H1 (cell line): ENCODE results near the gene CKS1B. TPM values are rescaled to one million over a fixed set of nuclear protein-coding genes. Genes with fewer than 3 reads are reported as not detected.

Source experiments
- CTCF ChIA-PET: fragments of 300-600 bp; sonication (Branson Sonifier 250); formaldehyde crosslinking; loops from one replicate; lab custom pipeline; 2021; ENCODE audit not compliant: partially characterized antibody; lab: Charles Lee
- POLR2A ChIA-PET: fragments of 300-600 bp; sonication (Branson Sonifier 250); formaldehyde crosslinking; loops from one replicate; lab custom pipeline; 2021; ENCODE audit warnings: inconsistent platforms; ENCODE audit not compliant: partially characterized antibody; lab: Charles Lee
- DNase-seq, 2 experiments: peaks; one replicate each; pipeline versions ENCODE4 v3.0.0 to v3.0.0-alpha.2; 2010 to 2022; ENCODE audit warnings: low spot score in 2 of 2, low read depth in 1 of 2, mixed read lengths in 1 of 2
- FAIRE-seq: peaks from 2 replicates; lab custom pipeline; 2011; peaks lifted over from hg19 to GRCh38; lab: Jason Lieb, UNC
- H2AFZ ChIP-seq: 2 replicates; pipeline ENCODE4 v1.8.1; 2012; ENCODE audit warnings: low read length, inconsistent platforms
- H2AK5ac ChIP-seq: 2 replicates; pipeline ENCODE4 v1.6.1; 2013; ENCODE audit warnings: low read depth, low read length
- H2BK120ac ChIP-seq: replicated peaks from 2 replicates; pipeline ENCODE3; 2013; ENCODE audit warnings: low read depth, low read length, inconsistent platforms
- H2BK12ac ChIP-seq: 2 replicates; pipeline ENCODE4 v1.6.1; 2013; ENCODE audit warnings: low read depth, low read length
- H2BK15ac ChIP-seq: 2 replicates; pipeline ENCODE4 v1.6.1; 2013; ENCODE audit warnings: low read length
- H2BK20ac ChIP-seq: 2 replicates; pipeline ENCODE4 v1.6.1; 2013; ENCODE audit warnings: low read length
- H2BK5ac ChIP-seq: 2 replicates; pipeline ENCODE4 v1.6.1; 2013; ENCODE audit warnings: low read depth, low read length
- H3K14ac ChIP-seq: 2 replicates; pipeline ENCODE4 v1.6.1; 2013; ENCODE audit warnings: inconsistent platforms; ENCODE audit not compliant: insufficient read length
- H3K18ac ChIP-seq: 2 replicates; pipeline ENCODE4 v1.6.1; 2013; ENCODE audit warnings: low read length; ENCODE audit errors: extremely low read depth
- H3K23ac ChIP-seq: 2 replicates; pipeline ENCODE4 v1.6.1; 2013; ENCODE audit warnings: inconsistent platforms; ENCODE audit not compliant: insufficient read length
- H3K23me2 ChIP-seq: 2 replicates; pipeline ENCODE4 v1.6.1; 2013; ENCODE audit warnings: low read depth, low read length
- H3K27ac ChIP-seq: 2 replicates; pipeline ENCODE4 v1.6.1; 2011; ENCODE audit warnings: low read depth, low read length, inconsistent platforms
- H3K27me3 ChIP-seq, 4 experiments: replicated peaks in 1 of 4; 1 replicate in 1 of 4; 2 replicates in 3 of 4; pipeline versions ENCODE4 v1.6.1 to v1.8.1; 2011 to 2013; ENCODE audit warnings: low read length in 3 of 4, mild to moderate bottlenecking in 3 of 4, inconsistent platforms in 2 of 4, mixed read lengths in 2 of 4, moderate library complexity in 1 of 4; ENCODE audit not compliant: control insufficient read depth in 3 of 4, insufficient read depth in 3 of 4; ENCODE audit errors: extremely low read depth in 1 of 4
- H3K36me3 ChIP-seq, 4 experiments: 2 replicates each; pipeline versions ENCODE4 v1.6.1 to v1.8.1; 2011 to 2013; ENCODE audit warnings: mild to moderate bottlenecking in 4 of 4, low read length in 3 of 4, moderate library complexity in 2 of 4, control low read depth in 1 of 4, inconsistent platforms in 1 of 4; ENCODE audit not compliant: insufficient read depth in 4 of 4, control insufficient read depth in 2 of 4
- H3K4ac ChIP-seq: replicated peaks from 2 replicates; pipeline ENCODE3; 2013; ENCODE audit warnings: low read length, low read depth, mixed read lengths, inconsistent platforms; ENCODE audit not compliant: insufficient read length
- H3K4me1 ChIP-seq, 4 experiments: replicated peaks in 1 of 4; 1 replicate in 1 of 4; 2 replicates in 3 of 4; pipeline versions ENCODE4 v1.6.1 to v1.8.1; 2011 to 2013; ENCODE audit warnings: low read length in 3 of 4, inconsistent platforms in 2 of 4, mixed read lengths in 1 of 4; ENCODE audit not compliant: insufficient read depth in 4 of 4, control insufficient read depth in 3 of 4
- H3K4me2 ChIP-seq, 2 experiments: 2 replicates each; pipeline versions ENCODE4 v1.6.1 to v1.8.1; 2011 to 2013; ENCODE audit warnings: low read depth in 2 of 2, low read length in 2 of 2, control low read depth in 1 of 2, inconsistent platforms in 1 of 2, mild to moderate bottlenecking in 1 of 2; ENCODE audit not compliant: insufficient read depth in 1 of 2
- H3K4me3 ChIP-seq, 4 experiments: fragments of 200-600, 300-600 bp in 1 of 4; sonication (generic), shearing (Covaris generic), sonication (Bioruptor Twin) in 1 of 4; 2 replicates each; pipeline versions ENCODE4 v1.5.1 to v1.8.1; 2011 to 2016; ENCODE audit warnings: low read length in 4 of 4, low read depth in 3 of 4, control low read depth in 2 of 4, inconsistent platforms in 2 of 4, mild to moderate bottlenecking in 2 of 4, mixed read lengths in 1 of 4, moderate library complexity in 1 of 4; ENCODE audit not compliant: insufficient read depth in 2 of 4; ENCODE audit errors: extremely low read depth in 1 of 4
- H3K56ac ChIP-seq: replicated peaks from 2 replicates; pipeline ENCODE3; 2013; ENCODE audit warnings: low read depth, mild to moderate bottlenecking, mixed read lengths, low read length, inconsistent platforms; ENCODE audit not compliant: insufficient read length
- H3K79me1 ChIP-seq: 2 replicates; pipeline ENCODE4 v1.6.1; 2013; ENCODE audit warnings: low read depth, low read length, control low read depth
- H3K79me2 ChIP-seq, 2 experiments: 2 replicates each; pipeline versions ENCODE4 v1.6.1 to v1.8.1; 2012 to 2013; ENCODE audit warnings: low read length in 2 of 2, mild to moderate bottlenecking in 2 of 2, inconsistent platforms in 1 of 2; ENCODE audit not compliant: insufficient read depth in 2 of 2, control insufficient read depth in 1 of 2
- H3K9ac ChIP-seq, 4 experiments: replicated peaks in 1 of 4; 1 replicate in 1 of 4; 2 replicates in 3 of 4; pipeline versions ENCODE4 v1.6.1 to v1.8.1; 2011 to 2013; ENCODE audit warnings: low read depth in 3 of 4, low read length in 3 of 4, control low read depth in 2 of 4, mild to moderate bottlenecking in 2 of 4, moderate library complexity in 2 of 4, inconsistent platforms in 1 of 4; ENCODE audit errors: extremely low read depth in 1 of 4
- H3K9me3 ChIP-seq, 2 experiments: 2 replicates each; pipeline versions ENCODE4 v1.6.1 to v1.8.1; 2012 to 2013; ENCODE audit warnings: mild to moderate bottlenecking in 2 of 2, moderate library complexity in 2 of 2, control low read depth in 1 of 2, inconsistent platforms in 1 of 2, low read depth in 1 of 2, low read length in 1 of 2, mixed read lengths in 1 of 2; ENCODE audit not compliant: insufficient read depth in 2 of 2
- H4K20me1 ChIP-seq, 2 experiments: replicated peaks in 1 of 2; 2 replicates each; pipeline versions ENCODE3 to v1.8.1; 2011 to 2013; ENCODE audit warnings: inconsistent platforms in 2 of 2, low read length in 2 of 2, mild to moderate bottlenecking in 1 of 2; ENCODE audit not compliant: insufficient read depth in 2 of 2, control insufficient read depth in 1 of 2
- H4K5ac ChIP-seq: 2 replicates; pipeline ENCODE4 v1.6.1; 2013; ENCODE audit warnings: low read length, low read depth, mixed read lengths, inconsistent platforms; ENCODE audit not compliant: insufficient read length
- H4K8ac ChIP-seq: 2 replicates; pipeline ENCODE4 v1.8.0; 2013; ENCODE audit warnings: mild to moderate bottlenecking, moderate library complexity, low read length, inconsistent platforms; ENCODE audit not compliant: insufficient read depth; ENCODE audit errors: extremely low read depth
- H4K91ac ChIP-seq: replicated peaks from 2 replicates; pipeline ENCODE3; 2013; ENCODE audit warnings: low read length, mixed read lengths, inconsistent platforms; ENCODE audit not compliant: insufficient read length
- BACH1 ChIP-seq: IDR thresholded peaks from 2 replicates; pipeline ENCODE4 v1.6.1; 2012; ENCODE audit warnings: low read length, improper control_type of control experiment
- EP300 ChIP-seq, 2 experiments: IDR thresholded peaks; 1 replicate in 1 of 2; 2 replicates in 1 of 2; pipeline ENCODE4 v1.6.1; 2011 to 2012; ENCODE audit warnings: low read depth in 2 of 2, low read length in 2 of 2, mild to moderate bottlenecking in 2 of 2, borderline replicate concordance in 1 of 2, inconsistent platforms in 1 of 2, moderate library complexity in 1 of 2
- GTF2F1 ChIP-seq: IDR thresholded peaks from 2 replicates; pipeline ENCODE4 v1.6.1; 2012; ENCODE audit warnings: low read depth, low read length, improper control_type of control experiment, borderline replicate concordance
- JUN ChIP-seq: IDR thresholded peaks from 2 replicates; pipeline ENCODE4 v1.6.1; 2011; ENCODE audit warnings: low read depth, mild to moderate bottlenecking, improper control_type of control experiment, low read length
- RBBP5 ChIP-seq: IDR thresholded peaks from 2 replicates; pipeline ENCODE4 v1.7.1; 2012; ENCODE audit warnings: low read depth, mild to moderate bottlenecking, inconsistent platforms, low read length, moderate library complexity, borderline replicate concordance
- RFX5 ChIP-seq: IDR thresholded peaks from 2 replicates; pipeline ENCODE4 v1.6.1; 2011; ENCODE audit warnings: low read depth, low read length, improper control_type of control experiment, borderline replicate concordance
- TAF7 ChIP-seq: optimal IDR thresholded peaks from 2 replicates; pipeline ENCODE3; 2011; ENCODE audit warnings: low read depth, mild to moderate bottlenecking, inconsistent platforms, low read length, moderate library complexity, borderline replicate concordance
- YY1 ChIP-seq: IDR thresholded peaks from 2 replicates; pipeline ENCODE4 v1.6.1; 2011; ENCODE audit warnings: low read depth, mild to moderate bottlenecking, low read length
- WGBS, 2 experiments: shearing (Covaris generic) in 1 of 2; methylation state at CpG; one replicate each; pipeline versions ENCODE4 v1.1.6 to v1.1.7; 2013 to 2015; ENCODE audit warnings: low lambda C conversion rate in 2 of 2, mixed read lengths in 2 of 2, inconsistent platforms in 1 of 2, low coverage in 1 of 2, missing lambda C conversion rate in 1 of 2; ENCODE audit not compliant: insufficient replicate concordance in 2 of 2, insufficient coverage in 1 of 2, insufficient read length in 1 of 2; ENCODE audit errors: extremely low coverage in 1 of 2, missing lambda C conversion rate in 1 of 2; 5-methylcytosine and 5-hydroxymethylcytosine counted together
- polyA plus RNA-seq, 7 experiments: library from polyadenylated mRNA; depleted of rRNA in 3 of 7; stranded (reverse) in 5 of 7; unstranded in 2 of 7; fragments of >200 nt in 5 of 7; fragments of 200-250 nt in 2 of 7; gene quantifications; 1 replicate in 5 of 7; 2 replicates in 1 of 7; 4 replicates in 1 of 7; pipeline versions ENCODE4 v1.2.1 to v1.2.3, GENCODE V29; 2011 to 2013; ENCODE audit warnings: missing spikeins in 2 of 7, mixed read lengths in 2 of 7
- total RNA-seq: library from RNA; stranded (reverse); fragmentation: NEBNext Ultra II Directional; extraction: Animal tissue kit (Norgen Biotek cat#: 25700); gene quantifications from 2 replicates; pipeline ENCODE4 v1.2.1, GENCODE V29; 2021
- TF ChIP-seq, protein P1 (sequence below): IDR thresholded peaks from 2 replicates; pipeline ENCODE4 v1.6.1; 2012; ENCODE audit warnings: inconsistent platforms
- TF ChIP-seq, protein P2 (sequence below): IDR thresholded peaks from 2 replicates; pipeline ENCODE4 v1.6.1; 2011; ENCODE audit warnings: low read length, improper control_type of control experiment

CKS1B gene
- total and polyA plus RNA-seq, 2 of the 8 experiments (the other 6 are each of a cell fraction or from before 2014, with no cell fraction given), result 294 to 1,025 TPM

DNA sequence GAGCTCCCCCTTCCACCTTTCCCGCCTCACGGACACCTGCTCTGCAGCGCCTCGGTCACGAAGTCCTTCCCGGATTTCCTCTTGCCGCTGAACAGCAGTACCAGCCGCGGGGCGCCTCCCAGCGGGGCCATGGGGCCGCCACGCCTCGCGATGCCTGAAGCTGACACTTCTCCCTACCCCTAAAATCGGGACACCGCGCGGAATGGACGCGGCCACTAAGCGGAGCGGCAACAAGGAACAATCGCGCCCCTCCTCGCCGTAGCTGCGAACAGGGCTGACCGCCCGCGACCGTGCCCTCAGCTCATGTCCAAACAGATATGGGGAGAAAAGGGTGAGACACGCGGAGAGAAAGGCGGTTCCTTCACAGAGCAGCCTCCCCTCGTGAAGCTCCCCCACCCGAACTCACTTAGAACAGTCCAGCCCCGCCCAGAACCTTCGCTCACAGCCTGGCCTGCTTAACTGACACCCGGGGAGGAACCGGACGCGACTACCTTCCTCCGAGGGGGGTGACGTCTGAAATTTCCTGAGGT, 37.9 kb upstream of the CKS1B start, which contains the start of gene PMVK:
Gene PMVK, minus strand, starts transcription at position 165 of the 530 bp plus-strand sequence. Its CDS starts 34 bp downstream, at position 131.
- ChIA-PET CTCF (interaction anchor here (0.7 to 2.5 kb wide), 16 partner anchors 9 to 274 kb away, joined by 3 to 6 read pairs (median 3); partner anchors contain the start of gene PBXIP1), POLR2A (interaction anchor here (0.5 to 2.6 kb wide), 35 partner anchors 9 to 460 kb away, joined by 3 to 22 read pairs (median 4); partner anchors contain the start of genes ADAM15, ADAR, FLAD1 and LENEP)
- WGBS, 2 experiments, result 1% methylated on average over 41 of the region's 45 CpGs; no CpG with 5 or more reads in 1 of the 2 experiments
- Histone ChIP-seq H2BK20ac (peak within 1 kb of the TSS; percentile 82; the same call in 1 of the 2 replicates), H3K27ac (peak within 1 kb of the TSS; percentile 99), H3K14ac (no peak within 1 kb of the TSS), H2AFZ (peak within 1 kb of the TSS; percentile 96), H2BK120ac (peak within 1 kb of the TSS; percentile 44), H3K79me1 (no peaks in the 10 kb centered on the region; the same call in 1 of the 2 replicates), H3K4ac (peak within 1 kb of the TSS; percentile 61), H4K8ac (peak within 1 kb of the TSS; percentile 98; the same call in 1 of the 2 replicates), H3K27me3 (no peaks in the 10 kb centered on the region), H3K9ac (peak within 1 kb of the TSS; percentile 84 to 99 (median 99)), H2BK15ac (peak within 1 kb of the TSS; percentile 99), H3K36me3 (no peaks in the 10 kb centered on the region), H2BK12ac (peak within 1 kb of the TSS; percentile 98), H3K4me2 (peak within 1 kb of the TSS; percentile 79 to 94), H2AK5ac (0 out of 2 replicates have a peak within 1 kb of the TSS, but pooled peaks have one; percentile 11), H3K23ac (no peak within 1 kb of the TSS), H3K79me2 (no peaks in the 10 kb centered on the region), H4K20me1 (no peaks in the 10 kb centered on the region), H3K9me3 (no peaks in the 10 kb centered on the region), H3K23me2 (peaks cover 12% of the 10 kb centered on the region), H3K4me1 (peaks cover 4 to 9% (median 7%) of the 10 kb centered on the region in 4 experiments; a peak in 6 of 7 replicates), H3K4me3 (peak within 1 kb of the TSS; percentile 71 to 87 (median 72)), H4K91ac (peak within 1 kb of the TSS; percentile 96), H2BK5ac (peak within 1 kb of the TSS; percentile 100), H3K56ac (peak within 1 kb of the TSS; percentile 81), H4K5ac (peak within 1 kb of the TSS; percentile 99), H3K18ac (peak within 1 kb of the TSS; percentile 100)
- FAIRE-seq, result no peak
- peak; percentile 80 to 94 for DNase-seq
- peak; percentile 13; the same call in 1 of the 2 replicates for TF ChIP-seq BACH1
- no peak; the same call in 1 of the 2 replicates for TF ChIP-seq YY1
- TF ChIP-seq, protein P1, sequence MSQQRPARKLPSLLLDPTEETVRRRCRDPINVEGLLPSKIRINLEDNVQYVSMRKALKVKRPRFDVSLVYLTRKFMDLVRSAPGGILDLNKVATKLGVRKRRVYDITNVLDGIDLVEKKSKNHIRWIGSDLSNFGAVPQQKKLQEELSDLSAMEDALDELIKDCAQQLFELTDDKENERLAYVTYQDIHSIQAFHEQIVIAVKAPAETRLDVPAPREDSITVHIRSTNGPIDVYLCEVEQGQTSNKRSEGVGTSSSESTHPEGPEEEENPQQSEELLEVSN, result peak; percentile 100
- TF ChIP-seq RFX5, result no peak
- TF ChIP-seq, protein P2, sequence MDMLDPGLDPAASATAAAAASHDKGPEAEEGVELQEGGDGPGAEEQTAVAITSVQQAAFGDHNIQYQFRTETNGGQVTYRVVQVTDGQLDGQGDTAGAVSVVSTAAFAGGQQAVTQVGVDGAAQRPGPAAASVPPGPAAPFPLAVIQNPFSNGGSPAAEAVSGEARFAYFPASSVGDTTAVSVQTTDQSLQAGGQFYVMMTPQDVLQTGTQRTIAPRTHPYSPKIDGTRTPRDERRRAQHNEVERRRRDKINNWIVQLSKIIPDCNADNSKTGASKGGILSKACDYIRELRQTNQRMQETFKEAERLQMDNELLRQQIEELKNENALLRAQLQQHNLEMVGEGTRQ, result no peak
- no peak for TF ChIP-seq JUN
- peak; percentile 89 for TF ChIP-seq GTF2F1
- no peak for TF ChIP-seq EP300 (IDR thresholded peaks at IDR 0.05; ENCODE audit: borderline replicate concordance in 1 of 2, low read depth in 2 of 2, low read length in 2 of 2)
- TF ChIP-seq TAF7, result no peak
- no peak for TF ChIP-seq RBBP5
